Stimulated activated CD4-positive, alpha-beta T cell treated with anti-CD3 and anti-CD28 coated beads, Interleukin-15, amount 100 ng/mL, for 48 hours (primary cell): ENCODE data around the gene ZSCAN5B.
"Not testable (repeated sequence)": the region's sequence is repeated elsewhere in the genome, so short reads cannot be mapped to it uniquely, and the experiment has no call there.

Experiments
- DNase-seq, 2 donors: peaks; one replicate each; pipeline ENCODE4 v3.0.0-alpha.2; 2020; ENCODE audit warnings: low read depth in 2 of 2

ZSCAN5B gene, protein sequence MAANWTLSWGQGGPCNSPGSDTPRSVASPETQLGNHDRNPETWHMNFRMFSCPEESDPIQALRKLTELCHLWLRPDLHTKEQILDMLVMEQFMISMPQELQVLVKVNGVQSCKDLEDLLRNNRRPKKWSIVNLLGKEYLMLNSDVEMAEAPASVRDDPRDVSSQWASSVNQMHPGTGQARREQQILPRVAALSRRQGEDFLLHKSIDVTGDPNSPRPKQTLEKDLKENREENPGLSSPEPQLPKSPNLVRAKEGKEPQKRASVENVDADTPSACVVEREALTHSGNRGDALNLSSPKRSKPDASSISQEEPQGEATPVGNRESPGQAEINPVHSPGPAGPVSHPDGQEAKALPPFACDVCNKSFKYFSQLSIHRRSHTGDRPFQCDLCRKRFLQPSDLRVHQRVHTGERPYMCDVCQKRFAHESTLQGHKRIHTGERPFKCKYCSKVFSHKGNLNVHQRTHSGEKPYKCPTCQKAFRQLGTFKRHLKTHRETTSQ

GRCh38 chr19:56197646-56198045 is at the start of gene ZSCAN5B:
TSS of gene ZSCAN5B (minus strand) at chr19:56197783. CDS start at chr19:56193052, 4,731 bp downstream.
- DNase-seq = not testable (repeated sequence)

DNA sequence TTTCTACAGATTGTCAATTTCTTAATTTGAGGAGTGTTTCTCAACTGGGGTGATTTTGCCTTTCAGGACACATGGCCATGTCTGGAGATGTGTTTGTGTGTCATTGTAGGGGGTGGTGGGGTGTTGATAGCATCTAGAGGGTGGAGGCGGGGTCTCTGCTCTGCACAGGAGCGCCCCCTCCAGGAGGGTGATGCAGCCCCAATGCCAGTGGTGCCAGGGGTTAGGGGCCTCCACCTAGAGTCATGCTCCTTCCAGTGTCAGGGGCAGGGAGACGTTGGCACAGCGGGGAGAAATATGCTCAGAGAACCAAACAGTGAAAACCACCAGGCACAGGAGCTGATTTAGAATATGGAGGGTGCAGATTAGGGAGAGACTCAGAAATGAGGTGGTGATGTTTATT is 48.2 kb upstream of the ZSCAN5B start:
- not testable (repeated sequence) for DNase-seq

DNA sequence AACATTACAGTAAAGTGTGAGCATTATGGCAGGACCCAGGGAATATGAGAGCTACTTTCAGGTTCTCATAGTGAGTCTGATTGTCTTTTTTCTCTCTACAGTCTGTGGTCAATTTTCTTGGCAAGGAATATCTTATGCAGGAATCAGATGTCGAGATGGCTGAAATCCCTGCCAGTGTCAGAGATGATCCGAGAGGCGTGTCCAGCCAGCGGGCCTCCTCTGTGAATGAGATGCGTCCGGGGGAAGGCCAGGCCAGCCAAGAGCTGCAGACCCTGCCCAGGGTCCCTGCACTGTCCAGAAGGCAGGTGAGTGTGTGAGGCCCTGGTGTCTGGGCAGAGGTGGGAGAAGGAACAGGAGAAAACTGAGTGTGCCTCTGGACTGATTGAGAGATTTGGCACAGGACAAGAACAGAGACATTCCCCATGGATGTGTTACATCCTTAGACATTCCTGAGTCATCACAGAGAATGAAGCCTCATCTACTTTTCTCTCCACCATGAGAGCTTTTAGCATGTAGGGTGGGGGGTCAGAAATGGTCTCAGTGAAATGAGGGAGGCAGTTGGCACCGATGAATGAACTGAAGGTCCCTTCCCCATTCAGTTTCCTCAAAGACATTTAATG is 47.6 kb upstream of the ZSCAN5B start:
- DNase-seq = no peak

DNA sequence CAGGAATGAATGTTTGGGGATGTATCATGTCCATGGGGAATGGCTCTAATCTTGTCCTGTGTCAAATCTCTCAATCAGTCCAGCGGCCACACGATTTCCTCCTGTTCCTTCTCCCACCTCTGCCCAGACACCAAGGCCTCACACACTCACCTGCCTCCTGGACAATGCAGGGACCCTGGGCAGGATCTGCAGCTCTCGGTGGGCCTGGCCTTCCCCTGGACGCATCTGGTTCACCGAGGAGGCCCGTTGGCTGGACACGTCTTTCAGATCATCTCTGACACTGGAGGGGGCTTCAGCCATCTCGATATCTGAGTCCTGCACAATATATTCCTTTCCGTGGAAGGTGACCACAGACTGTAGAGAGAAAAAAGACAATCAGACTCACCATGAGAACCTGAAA is 25.9 kb upstream of the ZSCAN5B start:
- DNase-seq = no peak

DNA sequence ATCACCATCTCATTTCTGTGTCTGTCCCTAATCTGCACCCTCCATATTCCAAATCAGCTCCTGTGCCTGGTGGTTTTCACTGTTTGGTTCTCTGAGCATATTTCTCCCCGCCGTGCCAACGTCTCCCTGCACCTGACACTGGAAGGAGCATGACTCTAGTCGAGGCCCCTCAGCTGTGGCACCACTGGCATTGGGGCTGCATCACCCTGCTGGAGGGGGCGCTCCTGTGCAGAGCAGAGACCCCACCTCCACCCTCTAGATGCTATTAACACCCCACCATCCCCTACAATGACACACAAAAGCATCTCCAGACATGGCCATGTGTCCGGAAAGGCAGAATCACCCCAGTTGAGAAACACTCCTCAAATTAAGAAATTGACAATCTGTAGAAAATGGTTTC is 25.3 kb upstream of the ZSCAN5B start:
- no peak for DNase-seq

DNA sequence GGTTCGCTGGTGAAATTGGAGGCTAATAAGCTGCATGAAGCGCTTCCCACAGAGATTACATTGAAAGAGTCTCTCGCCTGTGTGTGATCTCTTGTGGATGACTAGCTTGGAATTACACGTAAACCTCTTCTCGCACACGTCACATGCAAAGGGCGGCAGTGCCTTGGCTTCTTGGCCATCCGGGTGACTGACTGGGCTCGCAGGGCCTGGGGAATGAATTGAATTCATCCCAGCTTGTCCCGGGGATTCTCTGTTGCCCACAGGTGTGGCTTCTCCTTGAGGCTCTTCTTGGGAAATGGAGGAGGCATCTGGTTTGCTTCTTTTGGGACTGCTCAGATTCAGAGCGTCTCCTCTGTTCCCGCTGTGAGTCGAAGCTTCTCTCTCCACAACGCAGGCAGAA is 24.3 kb upstream of the ZSCAN5B start:
- no peak for DNase-seq

DNA sequence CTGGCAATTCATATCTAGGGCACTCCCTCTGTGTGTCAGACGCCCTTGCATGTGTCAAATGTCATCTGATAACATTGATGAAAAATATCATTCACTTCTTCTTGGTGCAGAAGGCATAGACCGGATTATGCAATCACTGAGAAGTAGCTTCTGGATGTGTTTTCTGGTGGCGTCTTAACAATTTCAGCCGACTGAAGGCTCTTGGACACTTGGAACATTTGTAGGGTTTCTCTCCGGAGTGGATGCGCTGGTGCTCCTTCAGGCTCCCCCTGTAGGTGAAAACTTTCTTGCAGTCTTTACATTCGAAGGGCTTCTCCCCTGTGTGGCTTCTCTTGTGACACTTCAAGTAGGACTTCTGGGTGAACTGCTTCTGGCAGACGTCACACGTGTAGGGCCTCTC is 23.9 kb upstream of the ZSCAN5B start:
- not testable (repeated sequence) for DNase-seq

DNA sequence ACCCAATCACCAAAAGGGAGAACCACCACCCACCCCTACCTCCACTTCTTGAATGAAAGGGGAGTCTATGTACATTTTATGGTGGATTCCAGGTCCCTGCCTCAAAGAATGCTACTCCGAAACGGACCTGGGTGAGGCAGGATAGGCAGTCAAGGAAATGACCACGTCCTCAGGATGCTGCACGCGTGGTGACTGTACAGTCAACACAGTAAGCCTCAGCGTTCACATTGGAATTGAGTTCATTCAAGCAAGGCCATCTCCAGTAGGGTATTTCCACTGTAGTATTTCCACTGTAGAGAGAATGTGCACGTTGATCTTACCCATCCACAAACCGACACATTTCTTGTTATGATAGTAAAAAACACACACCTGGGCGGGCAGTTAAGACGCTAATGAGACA is 21.4 kb upstream of the ZSCAN5B start:
- no peak for DNase-seq

DNA sequence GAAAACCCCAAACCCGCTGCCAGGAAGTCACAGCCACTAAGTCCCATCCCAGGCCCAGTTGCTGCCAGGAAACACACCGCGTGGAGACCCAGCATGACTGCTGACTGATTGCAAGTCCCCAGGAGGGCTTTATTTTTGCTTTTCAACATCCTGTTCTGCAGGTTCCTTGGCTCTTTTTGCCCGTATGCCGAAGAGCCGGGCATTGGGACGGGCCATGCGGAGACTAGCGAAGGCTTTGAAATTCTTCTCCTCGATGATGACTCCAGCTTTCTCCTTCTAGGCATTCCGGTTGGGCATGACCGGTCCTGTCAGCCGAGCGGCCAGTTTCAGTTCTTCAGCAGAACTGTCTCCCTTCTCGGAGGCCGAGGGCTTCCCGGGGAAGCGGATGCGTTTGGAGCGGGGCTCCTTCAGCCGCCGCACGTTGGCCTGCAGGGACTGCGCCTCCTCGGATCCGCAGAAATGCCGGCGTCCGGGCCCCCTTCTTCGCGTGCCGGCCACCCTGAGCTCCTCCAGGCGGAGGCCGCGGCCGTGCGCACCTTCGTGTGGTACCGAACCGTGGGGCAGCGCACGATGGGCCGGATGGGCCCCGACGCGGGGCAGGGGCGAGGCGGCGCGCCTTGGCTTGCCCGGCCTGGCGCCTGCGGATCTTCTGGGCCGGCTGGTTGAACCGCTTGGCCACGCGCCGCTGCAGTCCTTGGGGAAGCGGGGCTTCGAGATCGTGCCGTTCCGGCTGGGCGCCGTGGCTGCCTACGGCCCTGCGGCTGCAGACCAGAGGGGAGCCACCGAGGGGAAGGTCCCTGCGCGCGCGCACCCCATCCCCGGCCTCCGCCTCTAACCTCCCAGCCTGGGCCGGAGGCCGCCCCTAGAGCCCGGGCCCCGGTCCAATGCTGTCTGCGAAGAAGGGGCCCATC is 19.7 kb upstream of the ZSCAN5B start:
- no peak for DNase-seq

DNA sequence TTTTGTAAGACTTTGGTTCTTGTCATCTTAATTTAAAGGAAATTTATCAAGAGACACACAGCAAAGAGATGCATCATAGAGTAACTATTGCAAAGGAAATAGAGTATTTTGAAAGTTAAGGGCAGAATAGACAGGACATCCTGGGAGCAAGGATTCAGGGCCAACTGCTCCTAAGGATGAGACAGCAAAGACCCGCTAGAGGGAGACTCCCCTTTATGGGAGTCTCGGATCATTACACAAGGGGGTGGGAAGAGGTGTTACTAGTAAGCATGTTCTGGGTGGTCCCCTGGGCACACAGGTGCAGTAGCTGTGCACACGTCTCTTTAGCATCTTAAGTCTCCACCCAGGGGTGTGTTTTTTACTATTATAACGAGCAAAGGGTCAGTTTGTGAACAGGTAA is 14.1 kb upstream of the ZSCAN5B start:
- no peak for DNase-seq

DNA sequence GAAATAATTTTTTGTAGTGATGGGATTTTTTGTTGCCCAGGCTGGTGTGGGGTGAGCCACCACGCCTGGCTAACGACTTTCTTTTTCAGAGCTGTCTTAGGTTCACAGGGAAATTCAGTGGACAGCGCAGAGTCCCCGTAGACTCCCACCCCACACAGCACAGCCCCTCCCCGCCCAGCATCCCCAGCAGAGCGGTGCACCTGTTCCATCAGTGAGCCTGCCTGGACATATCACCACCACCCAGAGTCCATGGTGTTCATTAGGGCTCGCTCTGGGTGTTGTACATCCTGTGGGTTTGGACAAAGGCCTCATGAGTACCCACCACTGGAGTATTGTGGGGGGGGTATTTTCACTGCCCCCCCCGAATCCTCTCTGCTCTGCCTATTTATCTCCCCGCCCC is 12.5 kb upstream of the ZSCAN5B start:
- not testable (repeated sequence) for DNase-seq

- DNase-seq = no peak
Observed at GRCh38 chr19:56209091-56209490, 11.5 kb upstream of the ZSCAN5B start.

DNA sequence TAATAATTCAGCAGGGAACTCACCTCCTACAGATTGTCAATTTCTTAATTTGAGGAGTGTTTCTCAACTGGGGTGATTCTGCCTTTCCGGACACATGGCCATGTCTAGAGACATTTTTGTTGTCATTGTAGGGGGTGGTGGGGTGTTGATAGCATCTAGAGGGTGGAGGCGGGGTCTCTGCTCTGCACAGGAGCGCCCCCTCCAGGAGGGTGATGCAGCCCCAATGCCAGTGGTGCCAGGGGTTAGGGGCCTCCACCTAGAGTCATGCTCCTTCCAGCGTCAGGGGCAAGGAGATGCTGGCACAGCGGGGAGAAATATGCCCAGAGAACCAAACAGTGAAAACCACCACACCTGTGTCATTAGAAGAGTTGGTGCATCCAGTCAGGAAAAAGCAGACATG is 10.0 kb upstream of the ZSCAN5B start:
- DNase-seq = not testable (repeated sequence)

DNA sequence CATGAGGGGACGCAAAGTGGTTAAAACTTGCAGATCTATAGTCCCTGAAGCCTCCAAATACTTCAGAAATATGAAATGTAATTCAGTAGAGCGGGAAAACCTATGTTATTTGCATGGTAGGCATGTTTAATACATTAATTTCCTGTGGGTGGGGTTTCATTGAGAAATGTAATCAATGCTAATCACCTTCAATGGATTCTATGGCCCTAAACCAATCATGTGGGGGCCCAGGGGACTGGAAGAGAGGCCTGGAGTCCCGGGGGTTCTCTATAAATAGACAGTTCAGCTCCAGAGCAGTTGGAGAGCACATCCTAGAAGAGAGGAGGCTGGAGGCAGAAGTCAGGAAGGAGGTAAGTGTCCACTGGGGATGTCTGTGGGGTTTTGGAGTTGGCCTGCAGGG is 4.4 kb upstream of the ZSCAN5B start, which contains the start of gene ZSCAN5C:
TSS of gene ZSCAN5C (plus strand) at position 301 of the 400 bp plus-strand sequence. CDS start 3,641 bp downstream, outside the sequence.
- DNase-seq = no peak

- DNase-seq = no peak
Observed at GRCh38 chr19:56199687-56200086, 2.1 kb upstream of the ZSCAN5B start.

GRCh38 chr19:56193981-56194640 is 3.5 kb downstream of the ZSCAN5B start:
- DNase-seq = no peak

DNA sequence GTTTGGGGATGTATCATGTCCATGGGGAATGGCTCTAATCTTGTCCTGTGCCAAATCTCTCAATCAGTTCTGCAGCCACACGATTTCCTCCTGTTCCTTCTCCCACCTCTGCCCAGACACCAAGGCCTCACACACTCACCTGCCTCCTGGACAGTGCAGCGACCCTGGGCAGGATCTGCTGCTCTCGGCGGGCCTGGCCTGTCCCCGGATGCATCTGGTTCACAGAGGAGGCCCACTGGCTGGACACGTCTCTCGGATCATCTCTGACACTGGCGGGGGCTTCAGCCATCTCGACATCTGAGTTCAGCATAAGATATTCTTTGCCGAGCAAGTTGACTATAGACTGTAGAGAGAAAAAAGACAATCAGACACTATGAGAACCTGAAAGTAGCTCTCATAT is 5.9 kb downstream of the ZSCAN5B start:
- DNase-seq = no peak

DNA sequence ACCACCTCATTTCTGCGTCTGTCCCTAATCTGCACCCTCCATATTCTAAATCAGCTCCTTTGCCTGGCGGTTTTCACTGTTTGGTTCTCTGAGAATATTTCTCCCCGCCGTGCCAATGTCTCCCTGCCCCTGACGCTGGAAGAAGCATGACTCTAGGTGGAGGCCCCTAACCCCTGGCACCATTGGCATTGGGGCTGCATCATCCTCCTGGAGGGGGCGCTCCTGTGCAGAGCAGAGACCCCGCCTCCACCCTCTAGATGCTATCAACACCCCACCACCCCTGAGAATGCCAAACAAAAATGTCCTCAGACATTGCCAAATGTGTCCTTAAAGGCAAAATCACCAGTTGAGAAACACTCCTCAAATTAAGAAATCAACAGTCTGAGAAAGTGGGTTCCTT is 6.5 kb downstream of the ZSCAN5B start:
- DNase-seq = no peak

DNA sequence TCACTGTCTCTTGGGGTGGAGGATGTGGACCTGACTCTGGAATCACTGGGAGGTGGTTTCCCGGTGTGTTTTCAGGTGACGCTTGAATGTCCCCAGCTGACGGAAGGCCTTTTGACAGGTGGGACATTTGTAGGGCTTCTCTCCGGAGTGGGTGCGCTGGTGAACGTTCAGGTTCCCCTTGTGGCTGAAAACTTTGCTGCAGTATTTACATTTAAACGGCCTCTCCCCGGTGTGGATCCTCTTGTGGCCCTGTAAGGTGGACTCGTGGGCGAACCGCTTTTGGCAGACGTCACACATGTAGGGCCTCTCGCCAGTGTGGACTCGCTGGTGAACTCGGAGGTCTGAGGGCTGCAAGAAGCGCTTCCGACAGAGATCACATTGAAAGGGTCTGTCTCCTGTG is 7.8 kb downstream of the ZSCAN5B start:
- DNase-seq = no peak

GRCh38 chr19:56177564-56178243 is 19.9 kb downstream of the ZSCAN5B start:
- no peak for DNase-seq

DNA sequence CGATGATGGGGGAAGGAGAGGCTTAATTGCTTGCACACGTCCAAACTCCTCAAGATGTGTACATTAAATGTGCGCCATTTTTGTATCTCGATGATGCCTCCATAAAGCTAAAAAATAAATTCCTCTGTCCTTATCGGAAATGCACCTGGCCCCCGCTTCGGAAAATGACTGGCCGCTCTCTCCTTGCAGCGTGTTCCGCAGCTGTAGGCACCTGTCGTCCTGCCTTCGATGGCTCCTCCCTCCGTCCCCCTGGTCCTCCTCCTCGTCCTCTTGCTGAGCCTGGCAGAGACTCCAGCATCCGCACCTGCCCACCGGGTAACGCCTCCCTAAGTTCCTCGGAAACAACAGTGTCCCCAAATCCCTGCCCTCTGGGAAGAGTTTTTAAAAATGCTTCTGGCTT is 20.7 kb downstream of the ZSCAN5B start:
- DNase-seq = no peak
